Trophoblast cell (in vitro differentiated cells and primary cell): ENCODE results near the gene CHMP1B. TPM values are rescaled to one million over a fixed set of nuclear protein-coding genes. Genes with fewer than 3 reads are reported as not detected.
A peak's percentile ranks its signal among the peaks of the same experiment; 100 is the strongest.

ENCODE experiments used
- DNase-seq, 2 donors: peaks; one replicate each; pipeline ENCODE4 v3.0.0-alpha.2; 2016
- H2AFZ ChIP-seq: 2 replicates; pipeline ENCODE4 v1.6.1; 2013; ENCODE audit warnings: low read length, moderate library complexity, mild to moderate bottlenecking; ENCODE audit not compliant: insufficient read depth, poor library complexity
- H2AK5ac ChIP-seq: 2 replicates; pipeline ENCODE4 v1.6.1; 2013; ENCODE audit warnings: mild to moderate bottlenecking, low read length
- H2BK120ac ChIP-seq: 2 replicates; pipeline ENCODE4 v1.6.1; 2013; ENCODE audit warnings: low read length, mild to moderate bottlenecking, moderate library complexity; ENCODE audit not compliant: insufficient read depth, poor library complexity
- H2BK12ac ChIP-seq: 2 replicates; pipeline ENCODE4 v1.6.1; 2013; ENCODE audit warnings: mild to moderate bottlenecking, low read length, moderate library complexity
- H2BK5ac ChIP-seq: 2 replicates; pipeline ENCODE4 v1.6.1; 2013; ENCODE audit warnings: low read length, low read depth, moderate library complexity, mild to moderate bottlenecking; ENCODE audit not compliant: poor library complexity
- H3K14ac ChIP-seq: 2 replicates; pipeline ENCODE4 v1.6.1; 2013; ENCODE audit warnings: mild to moderate bottlenecking, low read length
- H3K18ac ChIP-seq: 2 replicates; pipeline ENCODE4 v1.6.1; 2013; ENCODE audit warnings: mild to moderate bottlenecking, low read length
- H3K23ac ChIP-seq: 2 replicates; pipeline ENCODE4 v1.6.1; 2013; ENCODE audit warnings: low read length
- H3K27ac ChIP-seq: 2 replicates; pipeline ENCODE4 v1.5.1; 2013; ENCODE audit warnings: low read depth, mild to moderate bottlenecking, inconsistent platforms, low read length, moderate library complexity
- H3K27me3 ChIP-seq: 2 replicates; pipeline ENCODE4 v1.6.1; 2013; ENCODE audit warnings: inconsistent platforms, mild to moderate bottlenecking, low read length, moderate library complexity; ENCODE audit not compliant: insufficient read depth
- H3K36me3 ChIP-seq, 2 experiments: 1 replicate in 1 of 2; 2 replicates in 1 of 2; pipeline ENCODE4 v1.6.1; 2013; ENCODE audit warnings: low read length in 2 of 2, mild to moderate bottlenecking in 2 of 2, moderate library complexity in 1 of 2; ENCODE audit not compliant: insufficient read depth in 2 of 2, control insufficient read depth in 1 of 2
- H3K4ac ChIP-seq: 2 replicates; pipeline ENCODE4 v1.6.1; 2013; ENCODE audit warnings: low read depth, mild to moderate bottlenecking, low read length, moderate library complexity
- H3K4me1 ChIP-seq, 2 experiments: 1 replicate in 1 of 2; 2 replicates in 1 of 2; pipeline ENCODE4 v1.6.1; 2013; ENCODE audit warnings: low read length in 2 of 2, mild to moderate bottlenecking in 2 of 2, moderate library complexity in 1 of 2; ENCODE audit not compliant: insufficient read depth in 2 of 2, control insufficient read depth in 1 of 2
- H3K4me2 ChIP-seq: 2 replicates; pipeline ENCODE4 v1.6.1; 2013; ENCODE audit warnings: inconsistent platforms, mild to moderate bottlenecking, low read length, moderate library complexity
- H3K4me3 ChIP-seq: 2 replicates; pipeline ENCODE4 v1.5.1; 2013; ENCODE audit warnings: mild to moderate bottlenecking, low read depth, low read length, inconsistent platforms
- H3K79me1 ChIP-seq: one replicate; pipeline ENCODE4 v1.6.1; 2013; ENCODE audit warnings: low read length
- H3K79me2 ChIP-seq: 2 replicates; pipeline ENCODE4 v1.6.1; 2013; ENCODE audit warnings: low read length, mild to moderate bottlenecking; ENCODE audit not compliant: control insufficient read depth, insufficient read depth, poor library complexity
- H3K9ac ChIP-seq: 2 replicates; pipeline ENCODE4 v1.6.1; 2013; ENCODE audit warnings: mild to moderate bottlenecking, low read length
- H3K9me3 ChIP-seq: 2 replicates; pipeline ENCODE4 v1.6.1; 2013; ENCODE audit warnings: low read depth, mild to moderate bottlenecking, control low read depth, inconsistent platforms, low read length; ENCODE audit not compliant: insufficient read depth
- H4K12ac ChIP-seq: 2 replicates; pipeline ENCODE4 v1.6.1; 2013; ENCODE audit warnings: low read depth, mild to moderate bottlenecking, low read length, moderate library complexity
- H4K8ac ChIP-seq: 2 replicates; pipeline ENCODE4 v1.6.1; 2013; ENCODE audit warnings: low read depth, mild to moderate bottlenecking, low read length, moderate library complexity
- H4K91ac ChIP-seq: one replicate; pipeline ENCODE4 v1.6.1; 2013; ENCODE audit warnings: low read depth, mild to moderate bottlenecking, low read length, moderate library complexity
- WGBS: extraction: QIAGEN DNeasy Blood & Tissue Kit; methylation state at CpG from one replicate; pipeline ENCODE4 v1.1.7; 2013; ENCODE audit warnings: missing lambda C conversion rate; ENCODE audit not compliant: insufficient read length, insufficient coverage; ENCODE audit errors: extremely low coverage; 5-methylcytosine and 5-hydroxymethylcytosine counted together
- polyA plus RNA-seq: library from polyadenylated mRNA; stranded (reverse); fragments of 200-250 nt; gene quantifications from 2 replicates; pipeline ENCODE4 v1.2.3, GENCODE V29; 2013

CHMP1B gene, protein sequence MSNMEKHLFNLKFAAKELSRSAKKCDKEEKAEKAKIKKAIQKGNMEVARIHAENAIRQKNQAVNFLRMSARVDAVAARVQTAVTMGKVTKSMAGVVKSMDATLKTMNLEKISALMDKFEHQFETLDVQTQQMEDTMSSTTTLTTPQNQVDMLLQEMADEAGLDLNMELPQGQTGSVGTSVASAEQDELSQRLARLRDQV
- 34.8 and 35.1 TPM in 2 replicates for polyA plus RNA-seq

DNA sequence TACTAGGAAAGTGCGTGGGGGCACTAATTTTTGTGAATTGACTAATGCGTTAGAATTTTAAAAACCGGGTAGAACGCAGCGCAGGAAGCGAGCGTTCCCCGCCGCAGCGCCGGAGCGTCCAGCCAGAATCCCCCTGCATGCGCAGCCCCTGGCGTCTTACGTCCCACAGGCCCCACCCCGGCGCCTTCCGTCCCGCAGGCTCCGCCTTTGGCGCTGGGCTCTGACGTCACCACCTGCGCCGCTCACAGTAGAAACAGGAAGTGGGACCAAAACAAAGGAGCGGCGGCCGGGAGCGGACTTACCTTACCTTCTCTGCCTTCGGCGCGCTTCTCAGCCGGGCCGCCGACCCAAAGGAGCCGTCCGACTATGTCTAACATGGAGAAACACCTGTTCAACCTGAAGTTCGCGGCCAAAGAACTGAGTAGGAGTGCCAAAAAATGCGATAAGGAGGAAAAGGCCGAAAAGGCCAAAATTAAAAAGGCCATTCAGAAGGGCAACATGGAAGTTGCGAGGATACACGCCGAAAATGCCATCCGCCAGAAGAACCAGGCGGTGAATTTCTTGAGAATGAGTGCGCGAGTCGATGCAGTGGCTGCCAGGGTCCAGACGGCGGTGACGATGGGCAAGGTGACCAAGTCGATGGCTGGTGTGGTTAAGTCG lies at the start of gene CHMP1B:
Gene CHMP1B (plus strand): TSS at position 268 of the 660 bp plus-strand sequence. CDS start 99 bp downstream, at position 367.
- no peaks in the 10 kb centered on the region for H3K9me3 ChIP-seq
- no peaks in the 10 kb centered on the region for H3K36me3 ChIP-seq
- no peaks in the 10 kb centered on the region for H3K27me3 ChIP-seq
- H3K4me3 ChIP-seq = peak within 1 kb of the TSS; percentile 95
- H2BK120ac ChIP-seq = peak within 1 kb of the TSS; percentile 39
- H2AFZ ChIP-seq = peak within 1 kb of the TSS; percentile 65
- H2BK5ac ChIP-seq = peak within 1 kb of the TSS; percentile 42
- peak within 1 kb of the TSS; percentile 66 for H3K4ac ChIP-seq
- no CpG with 5 or more reads among the region's 53 CpGs for WGBS
- peak within 1 kb of the TSS; percentile 78 for H4K91ac ChIP-seq
- H3K79me1 ChIP-seq = peaks cover 7% of the 10 kb centered on the region
- peaks cover 0 to 4% of the 10 kb centered on the region in 2 experiments for H3K4me1 ChIP-seq
- H4K12ac ChIP-seq = peak within 1 kb of the TSS; percentile 83
- H3K23ac ChIP-seq = no peak within 1 kb of the TSS
- H3K18ac ChIP-seq = peak within 1 kb of the TSS; percentile 34
- peak within 1 kb of the TSS; percentile 94 for H4K8ac ChIP-seq
- H2AK5ac ChIP-seq = peak within 1 kb of the TSS; percentile 66
- H3K79me2 ChIP-seq = peaks cover 8% of the 10 kb centered on the region
- peak; percentile 98 to 99 for DNase-seq
- peak within 1 kb of the TSS; percentile 97 for H3K4me2 ChIP-seq
- H2BK12ac ChIP-seq = no peak within 1 kb of the TSS
- peak within 1 kb of the TSS; percentile 94 for H3K9ac ChIP-seq
- peak within 1 kb of the TSS; percentile 34 for H3K27ac ChIP-seq
- peak within 1 kb of the TSS; percentile 85 for H3K14ac ChIP-seq

- no CpG with 5 or more reads among the region's 4 CpGs for WGBS
- H2AK5ac ChIP-seq = no peak overlapping the region
These were observed 49.6 kb upstream of the CHMP1B start for GRCh38 chr18:11801573-11801972.

GRCh38 chr18:11802158-11802557 lies 49.1 kb upstream of the CHMP1B start:
- Histone ChIP-seq H2BK5ac (no peak overlapping the region), H3K14ac (no peak overlapping the region), H3K27ac (no peak overlapping the region), H3K18ac (no peak overlapping the region), H3K9me3 (no peaks in the 10 kb centered on the region), H3K27me3 (no peaks in the 10 kb centered on the region), H3K36me3 (no peaks in the 10 kb centered on the region), H3K4me2 (no peak overlapping the region), H3K79me1 (no peaks in the 10 kb centered on the region), H3K4me3 (no peak overlapping the region), H2BK12ac (no peak overlapping the region), H3K9ac (no peak overlapping the region), H4K12ac (no peak overlapping the region), H3K4ac (no peak overlapping the region), H4K8ac (no peak overlapping the region), H3K23ac (no peak overlapping the region), H2AFZ (no peak overlapping the region), H3K79me2 (no peaks in the 10 kb centered on the region), H2BK120ac (no peak overlapping the region), H4K91ac (no peak overlapping the region), H3K4me1 (no peaks in the 10 kb centered on the region), H2AK5ac (no peak overlapping the region)
- no peak for DNase-seq
- WGBS = no CpG with 5 or more reads among the region's 6 CpGs

More at GRCh38 chr18:11801573-11801972, 49.6 kb upstream of the CHMP1B start:
- H3K27ac ChIP-seq = no peak overlapping the region
- H3K79me2 ChIP-seq = no peaks in the 10 kb centered on the region
- no peak overlapping the region for H4K8ac ChIP-seq
- H2BK12ac ChIP-seq = no peak overlapping the region
- no peak overlapping the region for H3K14ac ChIP-seq
- no peaks in the 10 kb centered on the region for H3K27me3 ChIP-seq
- H4K12ac ChIP-seq = no peak overlapping the region
- H3K4me2 ChIP-seq = no peak overlapping the region
- no peak overlapping the region for H3K4me3 ChIP-seq
- H3K4ac ChIP-seq = no peak overlapping the region
- no peaks in the 10 kb centered on the region for H3K4me1 ChIP-seq
- H4K91ac ChIP-seq = no peak overlapping the region
- H2BK5ac ChIP-seq = no peak overlapping the region
- H3K36me3 ChIP-seq = no peaks in the 10 kb centered on the region
- no peak overlapping the region for H3K23ac ChIP-seq
- H3K18ac ChIP-seq = no peak overlapping the region
- H3K9me3 ChIP-seq = no peaks in the 10 kb centered on the region
- no peak overlapping the region for H2AFZ ChIP-seq
- H3K9ac ChIP-seq = no peak overlapping the region
- H2BK120ac ChIP-seq = no peak overlapping the region
- DNase-seq = no peak
- no peaks in the 10 kb centered on the region for H3K79me1 ChIP-seq

DNA sequence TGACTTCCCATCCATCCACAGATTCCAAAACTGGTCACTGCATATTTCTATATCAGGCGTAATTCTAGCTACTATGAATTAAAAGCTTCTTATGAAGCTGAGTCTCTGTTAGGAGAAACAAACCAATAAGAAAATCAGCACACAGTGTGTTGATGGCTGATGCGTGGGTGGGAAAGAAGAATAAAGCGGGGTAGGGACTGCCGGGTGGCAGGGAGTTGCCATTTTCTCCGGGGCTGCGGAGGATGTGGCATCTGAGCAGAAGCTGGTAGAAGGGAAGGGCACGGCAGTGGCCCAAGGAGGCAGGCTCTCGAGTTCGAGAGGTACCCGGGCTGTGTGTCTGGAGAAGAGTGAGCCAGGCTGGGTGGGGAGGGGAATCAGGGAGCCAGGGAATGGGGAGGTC lies 48.6 kb upstream of the CHMP1B start:
- no CpG with 5 or more reads among the region's 10 CpGs for WGBS
- Histone ChIP-seq H3K79me2 (no peaks in the 10 kb centered on the region), H2AK5ac (no peak overlapping the region)

More for the DNA sequence above, 48.6 kb upstream of the CHMP1B start:
- H3K4ac ChIP-seq = no peak overlapping the region
- DNase-seq = no peak
- no peak overlapping the region for H3K4me2 ChIP-seq
- no peak overlapping the region for H3K9ac ChIP-seq
- H3K36me3 ChIP-seq = no peaks in the 10 kb centered on the region
- no peaks in the 10 kb centered on the region for H3K27me3 ChIP-seq
- no peak overlapping the region for H4K12ac ChIP-seq
- H3K4me3 ChIP-seq = no peak overlapping the region
- H2BK120ac ChIP-seq = no peak overlapping the region
- H3K79me1 ChIP-seq = no peaks in the 10 kb centered on the region
- no peak overlapping the region for H3K18ac ChIP-seq
- H3K9me3 ChIP-seq = no peaks in the 10 kb centered on the region
- H3K23ac ChIP-seq = no peak overlapping the region
- no peak overlapping the region for H4K91ac ChIP-seq
- H3K4me1 ChIP-seq = peaks cover under 1 to 3% of the 10 kb centered on the region in 2 experiments
- no peak overlapping the region for H4K8ac ChIP-seq
- no peak overlapping the region for H2BK12ac ChIP-seq
- H2AFZ ChIP-seq = no peak overlapping the region
- no peak overlapping the region for H3K27ac ChIP-seq
- H2BK5ac ChIP-seq = no peak overlapping the region
- no peak overlapping the region for H3K14ac ChIP-seq
